B cell (primary cell): ENCODE measurements around the gene COQ10A. TPM values are rescaled to one million over a fixed set of nuclear protein-coding genes. Genes with fewer than 3 reads are reported as not detected.

ENCODE experiments used
- ATAC-seq: fragments of 200-7000 bp; cut with Tn5 transposase; one replicate; pipeline ENCODE4 v1.10.0; 2021; ENCODE audit warnings: low read depth, mild to moderate bottlenecking, moderate number of reproducible peaks, moderate library complexity
- CTCF ChIA-PET: fragments of 350-600 bp; sonication (Branson Sonifier 250); formaldehyde crosslinking; loops from one replicate; lab custom pipeline; 2021; ENCODE audit warnings: antibody characterized with exemption, inconsistent platforms; lab: Charles Lee
- POLR2A ChIA-PET: fragments of 350-600 bp; sonication (Branson Sonifier 250); formaldehyde crosslinking; loops from one replicate; lab custom pipeline; 2021; ENCODE audit warnings: antibody characterized with exemption; lab: Charles Lee
- DNase-seq: peaks from one replicate; pipeline ENCODE4 v3.0.0; 2013
- H2AFZ ChIP-seq: 2 replicates; pipeline ENCODE4 v1.6.1; 2012; ENCODE audit warnings: mild to moderate bottlenecking, low read depth, low read length; ENCODE audit not compliant: insufficient read depth, poor library complexity, severe bottlenecking
- H3K27ac ChIP-seq, 2 donors: 1 replicate in 1 of 2; 2 replicates in 1 of 2; pipeline ENCODE4 v1.5.1; 2012 to 2013; ENCODE audit warnings: low read length in 2 of 2, mild to moderate bottlenecking in 2 of 2, moderate library complexity in 1 of 2
- H3K27me3 ChIP-seq, 4 experiments: fragments of 200-600 bp in 1 of 4; sonication (generic) in 1 of 4; replicated peaks in 1 of 4; 1 replicate in 2 of 4; 2 replicates in 2 of 4; pipeline versions ENCODE4 v1.6.1 to v1.7.0; 2013 to 2016; ENCODE audit warnings: low read length in 3 of 4, mild to moderate bottlenecking in 2 of 4, mixed read lengths in 1 of 4, moderate library complexity in 1 of 4; ENCODE audit not compliant: insufficient read depth in 4 of 4, control insufficient read depth in 3 of 4; ENCODE audit errors: control extremely low read depth in 1 of 4
- H3K36me3 ChIP-seq, 2 experiments: replicated peaks in 1 of 2; 1 replicate in 1 of 2; 2 replicates in 1 of 2; pipeline versions ENCODE4 v1.6.1 to v1.7.1; 2013; ENCODE audit warnings: low read length in 1 of 2; ENCODE audit not compliant: insufficient read depth in 2 of 2, control insufficient read depth in 1 of 2; ENCODE audit errors: control extremely low read depth in 1 of 2, extremely low read depth in 1 of 2
- H3K4me1 ChIP-seq, 2 donors: fragments of 200-600 bp in 1 of 2; sonication (generic) in 1 of 2; 1 replicate in 1 of 2; 2 replicates in 1 of 2; pipeline versions ENCODE4 v1.5.1 to v1.6.1; 2013 to 2017; ENCODE audit warnings: low read length in 2 of 2; ENCODE audit not compliant: control insufficient read depth in 2 of 2, insufficient read depth in 2 of 2
- H3K4me2 ChIP-seq: replicated peaks from 2 replicates; pipeline ENCODE3; 2012; ENCODE audit warnings: mild to moderate bottlenecking, low read depth, low read length; ENCODE audit not compliant: poor library complexity, severe bottlenecking
- H3K4me3 ChIP-seq, 5 experiments: fragments of 200-600 bp in 1 of 5; sonication (generic) in 1 of 5; 1 replicate in 3 of 5; 2 replicates in 2 of 5; pipeline versions ENCODE4 v1.5.1 to v1.7.0; 2011 to 2016; ENCODE audit warnings: low read length in 4 of 5, mild to moderate bottlenecking in 4 of 5, low read depth in 2 of 5, control low read depth in 1 of 5, moderate library complexity in 1 of 5; ENCODE audit not compliant: insufficient read depth in 1 of 5; ENCODE audit errors: control extremely low read depth in 1 of 5, extremely low read depth in 1 of 5
- H3K79me2 ChIP-seq: fragments of 200-600 bp; sonication (generic); one replicate; pipeline ENCODE4 v1.6.0; 2016; ENCODE audit warnings: low read length; ENCODE audit not compliant: control insufficient read depth, insufficient read depth
- H3K9ac ChIP-seq: fragments of 200-600 bp; sonication (generic); 2 replicates; pipeline ENCODE4 v1.6.1; 2017; ENCODE audit warnings: mild to moderate bottlenecking, low read length, moderate library complexity
- H3K9me3 ChIP-seq, 3 donors: one replicate each; pipeline versions ENCODE4 v1.6.1 to v1.7.1; 2013; ENCODE audit warnings: low read length in 2 of 3; ENCODE audit not compliant: control insufficient read depth in 2 of 3, insufficient read depth in 1 of 3; ENCODE audit errors: control extremely low read depth in 1 of 3
- H4K20me1 ChIP-seq: 2 replicates; pipeline ENCODE4 v1.6.0; 2012; ENCODE audit warnings: mild to moderate bottlenecking, low read length; ENCODE audit not compliant: insufficient read depth, control insufficient read depth, poor library complexity, severe bottlenecking
- H3K27ac Mint-ChIP-seq: one replicate; pipeline ENCODE4 v1.8.0; 2021; ENCODE audit warnings: mixed read lengths
- H3K27me3 Mint-ChIP-seq: one replicate; pipeline ENCODE4 v1.8.0; 2021; ENCODE audit warnings: mixed read lengths
- H3K4me1 Mint-ChIP-seq: one replicate; pipeline ENCODE4 v1.8.0; 2021; ENCODE audit warnings: mixed read lengths
- H3K4me3 Mint-ChIP-seq: one replicate; pipeline ENCODE4 v1.8.0; 2021; ENCODE audit warnings: mixed read lengths
- H3K9me3 Mint-ChIP-seq: one replicate; pipeline ENCODE4 v1.8.0; 2022; ENCODE audit warnings: mixed read lengths; ENCODE audit not compliant: insufficient read depth
- CTCF ChIP-seq: fragments of 200-600 bp; IDR thresholded peaks from one replicate; pipeline ENCODE4 v1.8.0; 2022; ENCODE audit warnings: antibody characterized with exemption, mild to moderate bottlenecking
- EZH2 ChIP-seq: IDR thresholded peaks from 2 replicates; pipeline ENCODE4 v1.6.1; 2012; ENCODE audit warnings: borderline replicate concordance, low read depth, mild to moderate bottlenecking, moderate library complexity, low read length; ENCODE audit not compliant: insufficient read depth, poor library complexity, severe bottlenecking
- WGBS: methylation state at CpG from one replicate; pipeline ENCODE4 v1.1.5; 2013; ENCODE audit warnings: missing lambda C conversion rate; ENCODE audit not compliant: insufficient coverage; 5-methylcytosine and 5-hydroxymethylcytosine counted together
- intact Hi-C: fragments of 100-400 bp; cut with micrococcal nuclease; formaldehyde crosslinking; loops from one replicate; pipeline ENCODE4 v1.10.0; 2022
- polyA plus RNA-seq: library from polyadenylated mRNA; depleted of rRNA; stranded (reverse); fragments of >200 nt; gene quantifications from 2 replicates; pipeline ENCODE4 v1.2.3, GENCODE V29; 2012
- total RNA-seq, 2 donors: library from RNA; stranded (reverse); fragments of 120-200 nt in 1 of 2; gene quantifications; 1 replicate in 1 of 2; 2 replicates in 1 of 2; pipeline versions ENCODE4 v1.2.3 to v1.2.4, GENCODE V29; 2013 to 2022

The COQ10A gene
- total and polyA plus RNA-seq, 2 donors (not counting 1 experiment from before 2014, with no cell fraction given), result 73.5 to 73.6 TPM

GRCh38 chr12:56307221-56307965, 40.7 kb downstream of the COQ10A start:
- Mint-ChIP-seq H3K27ac (no peak overlapping the region), H3K4me1 (peaks cover under 1% of the 10 kb centered on the region), H3K27me3 (no peaks in the 10 kb centered on the region), H3K4me3 (no peak overlapping the region), H3K9me3 (no peaks in the 10 kb centered on the region)
- Histone ChIP-seq H3K27me3 (no peaks in the 10 kb centered on the region), H3K79me2 (peaks cover 17% of the 10 kb centered on the region), H3K4me2 (no peak overlapping the region), H3K27ac (no peak overlapping the region), H4K20me1 (no peaks in the 10 kb centered on the region), H2AFZ (no peak overlapping the region), H3K4me1 (peaks cover 6 to 8% of the 10 kb centered on the region in 2 donors), H3K36me3 (peaks cover 8 to 38% of the 10 kb centered on the region in 2 experiments), H3K9me3 (no peaks in the 10 kb centered on the region), H3K4me3 (no peak overlapping the region), H3K9ac (no peak overlapping the region)
- DNase-seq (no peak), ATAC-seq (no peak)
- TF ChIP-seq CTCF (no peak), EZH2 (no peak)
- intact Hi-C loops, result no loop called here
- ChIA-PET CTCF (interaction anchor here (0.6 to 1.1 kb wide), 2 partner anchors 9 to 50 kb away, joined by 3 to 5 read pairs; no protein-coding TSS in a partner anchor), POLR2A (interaction anchor here (1.1 kb wide), 1 partner anchor 50 kb away, joined by 3 read pairs; no protein-coding TSS in a partner anchor)
- 100% methylated on average over 6 of the region's 7 CpGs for WGBS

GRCh38 chr12:56308714-56309113, 42.0 kb downstream of the COQ10A start:
- CTCF ChIA-PET, result interaction anchor here (0.6 to 3.5 kb wide), 3 partner anchors 119 to 155 kb away, joined by 3 to 14 read pairs (median 4); partner anchors contain the start of gene SMARCC2
- H3K27me3 Mint-ChIP-seq, result no peaks in the 10 kb centered on the region
- H3K9ac ChIP-seq, result no peak overlapping the region

More at GRCh38 chr12:56308714-56309113, 42.0 kb downstream of the COQ10A start:
- DNase-seq (no peak), ATAC-seq (no peak)
- Histone ChIP-seq H3K27me3 (no peaks in the 10 kb centered on the region), H3K4me2 (no peak overlapping the region), H3K79me2 (peaks cover 10% of the 10 kb centered on the region), H2AFZ (no peak overlapping the region), H3K4me3 (no peak overlapping the region), H3K9me3 (no peaks in the 10 kb centered on the region), H3K36me3 (peaks cover 8 to 38% of the 10 kb centered on the region in 2 experiments), H3K27ac (no peak overlapping the region), H4K20me1 (no peaks in the 10 kb centered on the region), H3K4me1 (no peaks in the 10 kb centered on the region)
- intact Hi-C loops, result no loop called here
- Mint-ChIP-seq H3K9me3 (no peaks in the 10 kb centered on the region), H3K27ac (no peak overlapping the region), H3K4me1 (no peaks in the 10 kb centered on the region), H3K4me3 (no peak overlapping the region)
- WGBS, result no CpG with 5 or more reads among the region's 3 CpGs
- TF ChIP-seq EZH2 (no peak), CTCF (no peak)
- POLR2A ChIA-PET, result no interaction called here
